IMR-90 (cell line): Measurements from ENCODE around the gene PRMT2.

Experiments used
- MAFK ChIP-seq: IDR thresholded peaks from 2 replicates; pipeline ENCODE4 v1.6.1; 2012; ENCODE audit warnings: low read depth, low read length, improper control_type of control experiment
- TF ChIP-seq, protein P1 (sequence below): conservative IDR thresholded peaks from 2 replicates; pipeline ENCODE4 v1.5.1; 2012; ENCODE audit warnings: mild to moderate bottlenecking, low read depth, low read length, improper control_type of control experiment

DNA sequence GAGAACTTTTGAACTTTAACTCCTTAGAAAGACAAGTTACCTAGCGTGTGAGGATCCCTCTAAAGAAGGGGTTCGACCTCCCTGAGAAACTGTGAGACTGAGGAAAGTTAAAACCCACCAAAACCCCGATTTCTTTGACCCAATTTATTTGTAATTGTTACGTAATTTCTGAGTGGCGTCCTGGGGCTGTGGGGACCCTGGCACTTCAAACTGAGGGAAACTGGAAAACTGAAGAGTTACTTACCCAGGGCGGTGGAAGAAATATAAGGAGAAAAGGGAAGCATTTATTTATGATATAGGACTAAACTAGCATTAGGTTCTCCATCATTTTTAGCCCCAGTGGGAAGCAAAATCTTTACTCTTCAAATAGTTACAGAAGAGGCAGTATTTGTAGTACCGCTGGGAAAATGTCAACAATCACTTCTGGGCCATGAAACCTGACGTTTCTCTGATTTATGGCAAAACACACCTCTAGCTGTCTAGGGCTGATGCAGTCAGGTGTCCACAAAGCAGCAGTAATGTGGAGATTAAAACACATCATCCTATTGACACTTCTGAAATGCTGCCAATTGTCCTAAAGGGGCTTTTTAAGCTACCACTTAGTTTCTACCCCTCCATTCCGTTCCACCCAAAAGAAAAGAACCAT, 31.0 kb upstream of the PRMT2 start:
- TF ChIP-seq, protein P1, sequence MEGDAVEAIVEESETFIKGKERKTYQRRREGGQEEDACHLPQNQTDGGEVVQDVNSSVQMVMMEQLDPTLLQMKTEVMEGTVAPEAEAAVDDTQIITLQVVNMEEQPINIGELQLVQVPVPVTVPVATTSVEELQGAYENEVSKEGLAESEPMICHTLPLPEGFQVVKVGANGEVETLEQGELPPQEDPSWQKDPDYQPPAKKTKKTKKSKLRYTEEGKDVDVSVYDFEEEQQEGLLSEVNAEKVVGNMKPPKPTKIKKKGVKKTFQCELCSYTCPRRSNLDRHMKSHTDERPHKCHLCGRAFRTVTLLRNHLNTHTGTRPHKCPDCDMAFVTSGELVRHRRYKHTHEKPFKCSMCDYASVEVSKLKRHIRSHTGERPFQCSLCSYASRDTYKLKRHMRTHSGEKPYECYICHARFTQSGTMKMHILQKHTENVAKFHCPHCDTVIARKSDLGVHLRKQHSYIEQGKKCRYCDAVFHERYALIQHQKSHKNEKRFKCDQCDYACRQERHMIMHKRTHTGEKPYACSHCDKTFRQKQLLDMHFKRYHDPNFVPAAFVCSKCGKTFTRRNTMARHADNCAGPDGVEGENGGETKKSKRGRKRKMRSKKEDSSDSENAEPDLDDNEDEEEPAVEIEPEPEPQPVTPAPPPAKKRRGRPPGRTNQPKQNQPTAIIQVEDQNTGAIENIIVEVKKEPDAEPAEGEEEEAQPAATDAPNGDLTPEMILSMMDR = no peak
- TF ChIP-seq MAFK = no peak
